HG03108 (cell line): ENCODE measurements around the gene PDIK1L.

Source experiments
- ATAC-seq: cut with Tn5 transposase; IDR thresholded peaks from one replicate; pipeline ENCODE4 v1.9.1; 2021; ENCODE audit warnings: moderate library complexity; ENCODE audit not compliant: unreplicated experiment

PDIK1L gene

DNA sequence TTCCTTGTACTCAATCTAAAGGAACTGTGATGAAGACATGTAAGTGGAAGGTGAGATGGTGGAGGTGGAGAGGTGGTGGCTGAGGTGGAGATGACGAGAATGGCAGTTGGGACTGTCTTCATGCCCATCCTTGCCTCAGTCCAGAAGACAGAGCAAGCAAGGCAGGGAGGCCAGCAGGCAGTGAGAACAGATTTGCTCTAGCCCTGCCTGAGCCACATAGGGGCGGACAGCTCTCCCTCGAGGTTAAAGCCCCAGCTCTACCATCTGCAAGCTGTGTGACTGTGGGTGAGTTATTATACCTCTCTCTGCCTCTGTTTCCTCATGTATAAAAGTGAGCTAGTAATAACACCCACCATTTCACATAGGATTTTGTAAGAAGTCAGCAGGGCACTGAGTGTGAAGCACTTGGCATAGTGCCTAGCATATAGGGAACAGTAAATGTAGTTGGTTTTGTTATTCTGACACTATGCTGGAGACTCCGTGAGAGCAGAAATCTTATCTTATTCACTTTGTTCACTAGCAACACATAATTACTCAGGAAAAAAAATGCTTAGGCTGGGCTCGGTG lies 42.4 kb downstream of the PDIK1L start:
- ATAC-seq: no peak

DNA sequence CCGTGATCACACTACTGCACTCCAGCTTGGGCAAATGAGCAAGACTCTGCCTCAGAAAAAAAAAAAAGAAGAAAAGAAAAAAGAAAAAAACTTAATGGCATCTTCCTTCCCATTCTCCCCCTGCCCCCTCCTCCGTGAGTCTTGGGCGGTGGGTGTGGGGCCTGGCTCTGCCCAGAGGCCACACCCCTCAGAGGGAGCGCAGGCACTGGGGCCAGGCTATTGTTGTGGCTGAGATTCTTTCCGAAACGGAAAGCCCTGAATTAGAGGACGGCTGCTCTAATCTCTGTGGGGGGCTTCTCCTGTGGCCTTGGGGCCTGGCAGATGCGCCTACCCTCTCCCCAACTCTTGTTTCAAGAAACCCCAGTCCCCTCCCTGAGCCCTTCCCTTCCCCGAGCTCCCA lies 43.1 kb downstream of the PDIK1L start:
- ATAC-seq: no peak

DNA sequence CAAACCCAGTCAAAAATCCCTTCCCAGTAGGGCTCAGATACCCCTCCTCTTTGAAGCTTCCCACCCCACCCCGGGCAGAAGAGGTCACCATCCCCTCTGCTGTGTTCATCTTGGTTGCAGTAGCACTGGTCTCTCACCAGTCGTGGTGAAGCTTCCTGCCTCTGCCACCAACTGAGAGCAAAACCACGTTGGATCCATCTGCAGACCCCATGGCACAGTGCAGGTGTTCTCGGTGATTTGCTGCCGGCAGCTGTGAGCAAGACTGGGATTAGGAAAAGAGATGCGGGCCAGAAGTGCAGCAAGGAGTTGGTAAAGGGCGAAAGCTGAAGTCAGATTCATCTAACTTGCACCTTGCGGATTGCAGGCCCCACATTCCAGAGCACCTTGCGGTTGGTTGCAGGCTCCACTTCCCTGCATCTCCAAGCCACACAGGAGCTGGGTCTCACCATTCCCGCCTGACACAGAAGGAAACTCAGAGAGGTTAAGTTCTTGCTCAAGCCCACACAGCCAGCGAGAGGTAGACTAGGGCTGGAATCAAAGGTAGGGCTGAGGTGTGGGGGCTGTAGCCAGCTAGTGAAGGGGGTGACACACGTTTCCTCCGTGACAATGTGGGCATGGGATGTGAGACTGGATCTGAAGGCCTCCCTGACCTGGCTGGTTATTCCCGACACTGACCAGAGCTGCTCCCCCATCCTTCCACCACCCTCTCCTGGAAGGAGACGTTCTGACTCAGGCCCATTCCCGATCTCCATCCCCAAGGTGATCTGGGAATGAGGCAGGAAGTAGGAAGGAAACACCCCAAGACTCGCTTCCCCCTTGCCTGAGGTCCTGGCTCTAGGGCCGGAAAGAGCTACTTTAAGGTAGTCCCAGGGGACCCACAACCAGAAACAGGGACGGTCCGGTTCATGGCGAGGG lies 44.0 kb downstream of the PDIK1L start:
- ATAC-seq: no peak

DNA sequence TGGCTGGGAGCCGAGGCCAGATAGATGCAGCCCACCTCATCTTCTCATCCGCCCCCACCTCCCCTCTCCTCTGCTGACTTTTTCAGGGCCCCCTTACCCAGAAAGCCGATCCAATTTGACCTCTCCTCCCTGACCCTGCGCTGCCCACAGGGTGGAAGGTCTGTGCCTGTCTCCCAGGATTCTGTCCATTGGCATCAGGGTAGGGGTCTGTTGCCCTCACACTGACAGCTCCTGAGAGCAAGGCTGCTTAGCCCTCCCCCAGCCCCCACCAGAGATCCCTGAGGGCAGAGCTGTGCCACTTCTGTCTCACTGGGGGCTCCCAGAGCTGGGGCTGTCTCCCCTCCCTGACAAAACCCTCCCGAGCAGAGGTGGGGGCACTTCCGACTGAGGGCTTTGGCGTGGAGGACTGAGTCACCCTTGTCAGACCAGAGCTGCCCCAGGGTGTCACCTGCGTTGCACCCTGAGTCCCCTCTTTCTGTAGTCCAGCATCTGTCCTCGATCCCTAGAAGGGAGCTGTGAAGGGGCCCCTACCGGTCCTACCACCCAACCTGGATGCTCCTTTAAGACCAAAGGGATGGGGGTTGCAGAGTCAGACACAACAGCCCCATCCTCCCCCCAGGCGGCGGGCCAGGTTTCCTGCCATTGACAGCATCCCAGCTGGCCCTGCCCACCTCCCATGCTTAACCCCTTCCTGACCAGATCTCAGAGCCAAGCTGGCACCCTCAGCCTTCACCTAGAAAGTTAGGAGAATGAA lies 44.8 kb downstream of the PDIK1L start:
- ATAC-seq: no peak

DNA sequence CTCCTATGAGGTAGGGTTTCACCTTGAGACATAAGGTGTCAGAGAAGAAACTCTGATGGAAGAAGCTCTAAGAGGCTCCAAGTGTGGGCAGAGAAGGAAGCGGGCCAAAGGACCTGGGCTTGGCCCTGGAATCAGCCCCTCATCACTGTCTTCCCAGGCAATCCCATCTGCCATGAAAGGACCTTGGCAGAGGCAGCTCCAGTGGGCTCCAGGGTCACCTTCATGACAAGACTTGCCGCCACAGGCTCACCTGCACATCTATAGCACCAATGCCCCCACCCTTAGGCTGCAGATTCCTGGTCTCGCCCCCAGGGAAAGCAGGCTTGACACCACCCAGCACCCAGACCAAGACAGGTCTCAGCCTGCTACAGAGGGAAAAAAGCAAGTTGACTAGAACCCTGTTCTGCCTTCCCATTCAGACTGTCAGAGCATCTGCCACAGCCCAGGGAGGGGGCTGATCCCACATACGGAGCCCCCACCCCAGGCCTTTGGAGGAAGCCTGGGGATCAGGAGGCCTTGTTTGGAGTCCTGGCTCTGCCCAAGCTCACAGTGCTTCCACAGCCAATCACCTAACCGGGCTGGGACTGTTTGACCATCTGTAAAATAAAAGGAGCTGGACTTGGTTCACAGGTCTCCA lies 46.8 kb downstream of the PDIK1L start:
- no peak for ATAC-seq

DNA sequence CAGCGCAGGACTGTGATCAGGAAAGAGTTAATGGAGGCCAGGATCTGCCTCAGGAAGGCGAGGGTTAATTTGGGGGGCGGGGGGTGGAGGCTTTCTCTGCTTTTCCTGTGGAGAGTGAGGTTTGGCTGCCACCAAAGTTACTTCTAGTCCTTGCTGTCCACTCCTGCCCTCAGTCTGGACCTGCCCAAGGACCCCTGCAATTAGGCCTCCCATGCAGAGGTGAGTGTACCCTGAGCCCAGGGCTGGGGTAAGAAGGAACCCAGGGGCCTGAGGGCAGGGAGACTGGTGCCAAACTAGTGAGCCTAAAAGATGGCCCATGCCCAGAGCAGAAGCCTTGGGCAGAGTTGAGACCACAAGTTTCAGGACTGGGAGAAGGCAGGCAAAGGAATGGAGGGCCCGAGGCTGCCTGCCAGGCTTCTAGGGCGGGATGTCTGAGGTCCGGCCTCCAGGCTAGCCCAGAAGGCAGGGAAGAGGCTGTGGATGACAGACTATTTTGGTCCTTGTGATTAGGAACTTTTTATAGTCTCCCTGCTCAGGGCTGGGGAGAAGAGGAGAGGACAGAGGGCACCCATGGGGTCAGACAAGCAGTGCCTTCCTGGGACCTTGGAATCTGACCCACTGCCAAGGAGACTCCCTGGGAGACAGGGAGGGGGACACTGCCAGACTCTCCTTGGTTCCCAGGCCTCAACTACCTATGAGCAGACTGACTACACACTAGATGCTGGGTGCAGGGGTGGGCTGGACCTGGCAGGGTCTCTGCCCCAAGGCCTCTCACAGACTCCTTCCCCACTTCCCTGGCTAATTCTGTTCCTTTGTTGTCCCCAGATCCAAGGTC lies 47.5 kb downstream of the PDIK1L start, which contains the start of gene FAM110D:
FAM110D (plus strand) TSS at position 172 of the 835 bp plus-strand sequence. CDS start 2,213 bp downstream, outside the sequence.
- ATAC-seq: no peak

DNA sequence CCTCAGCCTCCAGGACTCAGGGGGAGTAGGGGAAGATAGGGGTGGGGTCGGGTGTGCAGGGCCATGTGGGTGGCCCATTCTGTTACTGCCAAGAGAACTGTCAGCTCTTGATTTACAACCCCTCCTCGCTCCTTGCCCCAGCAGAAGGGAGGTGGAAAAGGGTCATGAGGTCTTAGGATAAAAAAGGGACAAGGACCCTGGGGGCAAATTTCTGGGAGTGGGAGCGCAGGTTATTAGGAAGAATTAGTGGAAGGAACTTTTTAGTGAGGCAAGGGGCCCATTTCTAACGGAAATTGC lies 48.1 kb downstream of the PDIK1L start:
- no peak for ATAC-seq

DNA sequence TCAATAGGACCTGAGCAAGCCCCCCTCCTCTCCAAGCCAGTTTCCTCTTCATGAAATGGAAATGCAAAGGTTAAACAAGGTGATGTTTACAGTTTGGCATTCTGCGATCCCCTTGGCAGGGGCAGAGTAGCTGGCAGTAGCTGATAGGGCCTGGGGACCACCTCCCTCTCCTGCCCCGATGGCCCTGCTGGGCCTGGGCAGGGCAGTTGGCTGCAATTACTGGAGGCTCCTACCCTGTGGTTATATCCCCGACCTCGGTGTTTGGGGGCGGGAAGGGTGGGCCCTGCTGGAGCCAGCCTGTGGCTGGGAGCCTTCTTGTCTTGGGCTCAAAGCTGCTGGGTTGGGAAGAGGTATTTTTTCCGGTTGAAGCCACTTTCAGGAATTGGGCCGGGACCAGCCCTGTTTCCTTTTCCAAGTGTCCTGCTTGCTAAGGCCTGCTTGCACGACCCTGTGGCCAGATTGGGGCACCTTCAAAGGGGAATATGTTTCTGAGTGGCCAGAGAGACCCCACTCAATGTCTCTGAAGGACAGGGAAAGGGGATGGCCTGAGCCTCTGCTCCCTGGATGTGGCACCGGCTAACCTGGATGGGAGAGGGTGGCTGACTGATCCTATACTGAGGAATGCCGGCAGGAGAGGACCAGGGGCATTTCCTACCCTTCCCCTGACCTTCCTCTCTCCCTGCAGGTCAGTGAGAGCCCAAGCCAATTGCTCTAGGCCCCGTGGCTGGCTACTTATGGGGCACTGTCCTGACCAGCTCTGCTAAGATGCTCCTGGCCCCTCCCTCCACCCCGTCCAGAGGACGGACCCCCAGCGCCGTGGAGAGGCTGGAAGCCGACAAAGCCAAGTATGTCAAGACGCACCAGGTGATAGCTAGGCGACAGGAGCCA lies 49.1 kb downstream of the PDIK1L start:
- ATAC-seq: no peak

DNA sequence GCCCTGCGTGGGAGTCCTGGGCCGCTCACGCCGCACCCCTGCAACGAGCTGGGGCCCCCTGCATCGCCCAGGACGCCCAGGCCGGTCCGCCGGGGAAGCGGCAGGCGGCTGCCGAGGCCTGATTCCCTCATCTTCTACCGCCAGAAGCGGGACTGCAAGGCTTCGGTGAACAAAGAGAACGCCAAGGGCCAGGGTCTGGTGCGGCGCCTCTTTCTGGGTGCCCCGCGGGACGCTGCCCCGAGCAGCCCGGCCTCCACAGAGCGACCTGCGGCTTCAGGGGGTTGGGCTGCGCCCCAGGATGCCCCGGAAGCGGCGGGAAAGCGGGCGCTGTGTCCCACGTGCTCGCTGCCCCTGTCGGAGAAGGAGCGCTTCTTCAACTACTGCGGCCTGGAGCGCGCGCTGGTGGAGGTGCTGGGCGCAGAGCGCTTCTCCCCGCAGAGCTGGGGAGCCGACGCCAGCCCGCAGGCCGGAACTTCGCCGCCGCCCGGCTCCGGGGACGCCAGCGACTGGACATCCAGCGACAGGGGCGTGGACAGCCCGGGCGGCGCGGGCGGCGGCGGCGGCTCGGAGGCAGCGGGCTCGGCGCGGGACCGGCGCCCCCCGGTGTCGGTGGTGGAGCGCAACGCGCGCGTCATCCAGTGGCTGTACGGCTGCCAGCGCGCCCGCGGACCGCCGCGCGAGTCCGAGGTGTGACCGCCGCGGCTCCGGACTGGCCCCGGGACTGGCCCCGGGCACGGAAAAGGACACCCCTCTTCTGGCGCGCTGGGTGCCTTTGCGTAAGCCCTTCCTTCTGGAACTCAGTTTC lies 50.0 kb downstream of the PDIK1L start:
- no peak for ATAC-seq

DNA sequence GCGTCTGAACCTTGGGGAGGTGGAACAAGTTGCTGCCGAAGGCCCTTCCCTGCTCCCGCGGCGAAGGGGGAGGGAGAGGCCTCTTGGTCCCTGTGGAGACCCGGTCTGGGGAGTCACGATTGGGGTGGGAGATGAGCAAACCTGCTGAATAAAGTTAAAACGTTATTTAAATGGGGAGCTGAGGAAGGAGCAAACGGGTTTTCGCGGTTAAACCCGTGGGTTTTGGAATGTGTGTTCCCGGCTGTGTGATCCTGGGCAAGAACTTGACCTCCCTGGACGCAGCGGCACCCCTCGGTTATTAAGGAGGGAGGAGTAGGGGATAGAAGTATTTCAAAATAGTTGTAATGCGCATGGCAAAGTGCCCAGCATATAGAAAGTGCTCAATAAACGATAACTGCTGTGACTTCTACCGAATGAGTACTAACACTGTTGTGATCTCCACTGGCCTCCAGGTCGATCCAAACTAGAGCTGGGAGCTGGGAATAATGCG lies 50.6 kb downstream of the PDIK1L start:
- ATAC-seq: no peak

DNA sequence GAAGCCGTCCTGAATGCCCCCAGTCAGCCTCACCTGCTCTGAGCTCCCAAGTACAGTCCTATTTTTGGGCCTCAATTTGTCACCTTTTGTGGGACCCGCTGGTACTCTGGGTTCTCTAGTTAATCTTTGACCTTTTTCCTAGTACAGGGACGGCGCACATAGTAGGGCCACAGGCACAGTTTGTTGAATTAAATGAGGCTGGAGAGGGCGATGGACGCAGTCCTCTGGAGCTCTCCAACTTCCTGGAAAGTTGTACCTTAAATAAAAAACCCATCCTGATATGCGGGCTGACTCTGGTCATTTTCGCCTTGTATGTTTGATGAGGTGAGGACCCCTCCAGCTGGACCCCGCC lies 52.0 kb downstream of the PDIK1L start:
- ATAC-seq: no peak

DNA sequence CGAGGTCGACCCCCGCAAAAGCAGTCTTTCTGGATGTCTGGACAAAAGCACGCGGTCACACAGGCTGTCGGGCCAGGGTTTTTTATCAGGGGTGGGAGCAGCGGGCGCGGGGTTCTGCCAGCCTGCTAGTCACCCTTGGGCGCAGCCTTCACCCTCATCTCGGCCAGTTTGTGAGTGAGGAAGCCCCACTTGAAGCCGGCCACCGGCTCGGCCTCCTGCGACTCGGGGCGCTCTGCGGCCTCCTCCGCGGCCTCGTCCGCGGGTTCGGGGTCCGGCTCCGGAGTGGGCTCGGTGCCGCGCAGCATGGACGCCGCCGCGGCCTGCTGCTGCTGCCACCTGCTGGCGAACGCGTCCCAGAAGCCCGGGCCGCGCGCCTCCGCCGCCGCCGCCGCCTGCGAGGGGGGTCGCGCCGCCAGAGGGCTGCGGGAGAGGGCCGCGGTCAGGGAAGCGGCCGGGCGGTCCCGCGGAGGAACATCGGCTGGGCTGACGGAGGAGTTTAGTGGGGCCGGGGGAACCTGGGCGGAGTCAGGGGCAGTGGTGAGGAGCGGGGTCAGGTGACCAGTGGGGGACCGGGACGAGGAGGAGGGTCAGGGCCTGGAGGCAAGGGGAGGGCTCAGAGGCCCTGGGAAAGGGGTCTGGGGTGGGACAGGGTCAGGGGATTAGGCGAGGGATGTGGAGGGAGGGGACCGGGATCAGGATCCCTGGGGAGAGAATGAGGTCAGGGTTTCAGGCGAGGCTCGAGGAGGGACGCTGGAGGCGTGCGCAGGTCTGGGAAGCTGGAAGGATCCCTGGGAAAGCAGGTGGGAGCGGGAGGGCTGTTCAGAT lies 52.6 kb downstream of the PDIK1L start:
- ATAC-seq: no peak

DNA sequence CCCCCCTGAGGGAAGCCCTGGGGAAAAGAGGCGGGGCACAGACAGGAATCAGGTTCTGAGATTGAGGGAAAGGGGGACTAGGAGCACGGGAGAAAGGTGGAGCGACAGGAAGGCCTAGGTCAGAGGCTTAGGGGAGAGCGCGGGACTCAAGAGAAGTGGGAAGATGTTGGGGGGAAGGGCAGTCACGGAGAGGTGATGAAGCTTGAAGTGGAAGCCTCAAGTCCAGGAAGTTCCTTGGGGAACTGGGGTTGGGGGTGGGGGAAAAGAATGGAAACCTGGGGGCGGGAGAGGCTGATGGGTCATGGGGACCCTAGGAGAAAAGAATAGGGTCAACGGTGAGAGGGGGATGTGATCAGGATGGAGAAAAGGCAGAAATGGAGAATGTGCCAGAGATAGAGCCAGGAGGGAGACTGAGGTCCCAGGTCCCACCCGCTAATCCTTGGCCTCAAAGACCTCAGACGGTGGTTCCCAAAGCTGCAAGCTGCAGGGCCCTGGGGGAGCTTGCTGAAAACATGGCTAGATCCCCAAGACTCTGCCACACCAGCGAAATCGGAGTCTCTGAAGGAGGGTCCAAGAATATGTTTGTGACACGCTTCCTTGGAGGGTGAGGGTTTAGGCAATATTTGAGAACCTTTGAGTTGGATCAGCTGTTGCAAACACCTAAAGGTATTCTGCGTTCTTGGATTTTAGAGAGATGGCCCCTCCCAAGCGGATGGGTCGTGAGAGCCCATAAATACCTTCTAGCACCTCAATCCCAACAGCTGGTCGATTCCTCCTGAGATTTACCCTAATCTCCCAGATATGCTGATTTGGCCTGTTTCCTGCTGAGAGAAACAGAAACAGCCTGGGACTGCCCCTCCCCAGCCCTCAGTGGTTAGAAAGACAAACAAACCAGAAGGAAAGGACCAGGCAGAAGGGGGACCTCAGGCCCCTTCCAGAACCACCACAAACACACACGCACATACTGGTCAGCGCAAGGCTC lies 53.5 kb downstream of the PDIK1L start:
- ATAC-seq: no peak

DNA sequence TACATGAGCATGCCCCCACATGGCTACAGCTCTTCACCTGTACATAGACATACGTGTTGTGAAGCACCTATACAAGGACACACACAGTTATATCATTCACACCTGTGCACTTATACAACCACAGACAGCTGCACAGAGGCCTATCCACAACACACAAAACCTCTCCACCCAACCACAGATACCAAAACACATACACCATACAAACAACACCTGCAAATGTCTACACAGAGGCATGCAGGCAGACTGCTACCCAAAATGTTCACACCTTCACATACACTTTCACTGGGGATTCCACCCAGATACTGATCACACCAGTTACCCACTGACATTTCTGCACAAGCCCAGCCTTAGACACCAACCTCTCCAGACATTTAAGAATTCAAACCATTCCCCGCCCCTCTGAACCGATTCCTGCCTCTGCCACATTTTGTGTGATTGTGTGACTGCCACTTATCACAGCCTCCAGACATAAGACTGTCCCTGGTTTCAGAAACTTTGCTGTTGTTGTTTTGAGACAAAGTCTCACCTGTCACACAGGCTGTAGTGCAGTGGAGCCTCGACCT lies 55.2 kb downstream of the PDIK1L start:
- ATAC-seq: no peak

DNA sequence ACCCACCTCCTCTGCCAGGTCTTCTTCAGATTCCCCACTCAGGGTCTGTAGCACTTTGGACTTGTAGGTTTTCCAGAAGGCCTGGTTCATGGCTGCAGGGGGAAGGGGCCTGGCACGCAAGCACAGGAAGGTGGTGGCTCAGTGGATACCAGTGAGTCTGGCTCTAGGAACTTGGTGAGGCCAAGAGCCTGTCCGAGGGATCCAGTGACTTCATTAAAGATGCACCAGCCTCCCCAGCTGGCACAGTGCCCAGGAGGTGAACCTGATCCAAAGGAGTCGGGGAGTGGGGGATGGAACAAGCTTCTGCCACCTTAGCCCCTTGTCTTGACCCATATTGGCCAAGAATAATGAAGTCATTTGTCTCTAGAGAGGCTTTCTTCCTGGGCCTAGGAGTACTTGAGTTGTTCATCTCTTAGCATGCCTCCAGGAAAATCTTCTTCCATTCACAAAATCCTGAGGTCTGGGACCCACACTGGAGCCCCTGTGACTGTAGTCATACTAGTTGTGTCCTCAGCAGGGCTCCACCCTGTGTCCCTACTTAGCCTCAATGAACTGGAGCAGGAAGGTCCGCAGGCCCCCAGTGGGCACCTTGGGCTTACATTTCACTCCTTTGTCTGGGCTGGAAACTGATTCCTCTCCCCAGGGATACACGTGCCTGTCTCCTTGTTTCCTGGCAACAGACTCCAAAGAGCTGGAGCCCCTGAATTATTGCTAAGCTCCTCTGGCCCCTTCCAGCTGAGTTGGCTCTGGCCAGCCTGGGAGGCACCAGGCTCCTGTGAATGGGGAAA lies 57.0 kb downstream of the PDIK1L start, which contains the start of gene C1orf232:
C1orf232 (minus strand) TSS at position 554 of the 788 bp plus-strand sequence; CDS start at position 90, 464 bp downstream.
- no peak for ATAC-seq
